Naive thymus-derived CD4-positive, alpha-beta T cell (primary cell): ENCODE results near the gene FAM89B. TPM values are rescaled to one million over a fixed set of nuclear protein-coding genes. Genes with fewer than 3 reads are reported as not detected.

ENCODE experiments used
- ATAC-seq: fragments of 150-1000 bp; cut with Tn5 transposase; 2 replicates; pipeline ENCODE4 v1.10.0; 2021; ENCODE audit warnings: mild to moderate bottlenecking, moderate library complexity
- CTCF ChIA-PET: fragments of 350-600 bp; sonication (Branson Sonifier 250); formaldehyde crosslinking; loops from one replicate; lab custom pipeline; 2021; ENCODE audit warnings: antibody characterized with exemption; lab: Charles Lee
- POLR2A ChIA-PET: fragments of 350-600 bp; sonication (Branson Sonifier 250); formaldehyde crosslinking; loops from one replicate; lab custom pipeline; 2021; ENCODE audit warnings: antibody characterized with exemption, inconsistent platforms; lab: Charles Lee
- DNase-seq, 9 donors: peaks; one replicate each; pipeline versions ENCODE4 v3.0.0 to v3.0.0-alpha.2; 2020 to 2022; ENCODE audit warnings: mixed read lengths in 1 of 9
- H3K27ac ChIP-seq: one replicate; pipeline ENCODE4 v1.7.0; 2013; ENCODE audit warnings: mild to moderate bottlenecking, low read depth, low read length, moderate library complexity
- H3K27me3 ChIP-seq, 2 donors: one replicate each; pipeline ENCODE4 v1.7.0; 2013; ENCODE audit warnings: low read length in 2 of 2, mild to moderate bottlenecking in 2 of 2, moderate library complexity in 2 of 2; ENCODE audit not compliant: control insufficient read depth in 2 of 2, insufficient read depth in 2 of 2
- H3K36me3 ChIP-seq, 3 experiments: 1 replicate in 2 of 3; 2 replicates in 1 of 3; pipeline ENCODE4 v1.7.0; 2013; ENCODE audit warnings: low read length in 3 of 3, mild to moderate bottlenecking in 3 of 3, moderate library complexity in 1 of 3; ENCODE audit not compliant: insufficient read depth in 3 of 3, control insufficient read depth in 2 of 3
- H3K4me1 ChIP-seq, 2 donors: one replicate each; pipeline ENCODE4 v1.7.0; 2013; ENCODE audit warnings: low read length in 2 of 2, mild to moderate bottlenecking in 2 of 2, moderate library complexity in 1 of 2; ENCODE audit not compliant: control insufficient read depth in 2 of 2, insufficient read depth in 2 of 2
- H3K4me3 ChIP-seq: 2 replicates; pipeline ENCODE4 v1.7.0; 2013; ENCODE audit warnings: mild to moderate bottlenecking, low read length
- H3K9me3 ChIP-seq, 3 experiments: 1 replicate in 2 of 3; 2 replicates in 1 of 3; pipeline ENCODE4 v1.7.0; 2013; ENCODE audit warnings: low read length in 3 of 3; ENCODE audit not compliant: control insufficient read depth in 2 of 3
- H3K27ac Mint-ChIP-seq, 9 donors: one replicate each; pipeline ENCODE4 v1.8.0; 2020 to 2022; ENCODE audit warnings: mixed read lengths in 9 of 9, mild to moderate bottlenecking in 8 of 9, moderate library complexity in 5 of 9, inconsistent platforms in 2 of 9
- H3K27me3 Mint-ChIP-seq, 5 donors: one replicate each; pipeline ENCODE4 v1.8.0; 2021 to 2022; ENCODE audit warnings: mixed read lengths in 5 of 5, mild to moderate bottlenecking in 1 of 5
- H3K36me3 Mint-ChIP-seq, 5 donors: one replicate each; pipeline ENCODE4 v1.8.0; 2020 to 2022; ENCODE audit warnings: mixed read lengths in 5 of 5, mild to moderate bottlenecking in 3 of 5, inconsistent platforms in 1 of 5
- H3K4me1 Mint-ChIP-seq, 7 donors: one replicate each; pipeline ENCODE4 v1.8.0; 2020 to 2022; ENCODE audit warnings: mixed read lengths in 7 of 7, mild to moderate bottlenecking in 3 of 7, inconsistent platforms in 1 of 7
- H3K4me3 Mint-ChIP-seq, 10 donors: one replicate each; pipeline ENCODE4 v1.8.0; 2020 to 2022; ENCODE audit warnings: mild to moderate bottlenecking in 10 of 10, mixed read lengths in 10 of 10, moderate library complexity in 6 of 10, inconsistent platforms in 2 of 10
- H3K9me3 Mint-ChIP-seq, 11 donors: one replicate each; pipeline ENCODE4 v1.8.0; 2020 to 2022; ENCODE audit warnings: mixed read lengths in 11 of 11, mild to moderate bottlenecking in 4 of 11, inconsistent platforms in 1 of 11, moderate library complexity in 1 of 11
- intact Hi-C, 2 donors: fragments of 100-400 bp; cut with micrococcal nuclease; formaldehyde crosslinking; loops; one replicate each; pipeline ENCODE4 v1.15.1; 2023
- polyA plus RNA-seq, 2 donors: library from polyadenylated mRNA; unstranded; fragments of 300-500 nt; fragmentation: Illumina TruSeq; gene quantifications; one replicate each; pipeline ENCODE4 v1.2.3, GENCODE V29; 2021
- total RNA-seq, 6 experiments: library from RNA in 5 of 6; stranded (reverse) in 5 of 6; gene quantifications; 1 replicate in 5 of 6; 2 replicates in 1 of 6; pipeline ENCODE4 v1.2.3 and lab custom pipeline; 2021 to 2026

The FAM89B gene
- total and polyA plus RNA-seq, 7 experiments from 2014 or later: 33.0 to 115 (median 57.9) TPM

- Histone ChIP-seq H3K4me1 (peaks cover 24 to 53% of the 10 kb centered on the region in 2 donors), H3K36me3 (peaks cover 0 to 35% (median 9%) of the 10 kb centered on the region in 3 experiments), H3K9me3 (no peaks in the 10 kb centered on the region), H3K27me3 (no peaks in the 10 kb centered on the region), H3K27ac (peak overlapping the region; percentile 75), H3K4me3 (no peak overlapping the region)
- ATAC-seq (no peak), DNase-seq (no peak)
- ChIA-PET POLR2A (interaction anchor here (0.6 to 14.3 kb wide), 6 partner anchors 9 to 1784 kb away, joined by 3 to 186 read pairs (median 10); partner anchors contain the start of genes EHBP1L1, FAM89B, LTBP3 and ZNRD2), CTCF (interaction anchor here (1.1 to 2.5 kb wide), 3 partner anchors 8 to 46 kb away, joined by 5 to 8 read pairs (median 5); partner anchors contain the start of gene FAM89B)
- peaks cover 45 to 80% (median 66%) of the 10 kb centered on the region in 7 donors for H3K4me1 Mint-ChIP-seq
- no peaks in the 10 kb centered on the region for H3K27me3 Mint-ChIP-seq
- H3K9me3 Mint-ChIP-seq: peaks cover 0 to 2% (median 0%) of the 10 kb centered on the region in 11 donors
- intact Hi-C loops: loop anchor here in 1 of 2 donors (10.0 kb wide), 1 partner anchor 306 kb away; the partner anchor contains the start of gene CFL1
- H3K36me3 Mint-ChIP-seq: peaks cover 0 to 35% (median 19%) of the 10 kb centered on the region in 5 donors
- H3K27ac Mint-ChIP-seq: peak overlapping the region; percentile 39 to 92 (median 87)
- peak overlapping the region; percentile 41 to 85 (median 60) for H3K4me3 Mint-ChIP-seq
Measured at GRCh38 chr11:65548395-65548794, 23.9 kb upstream of the FAM89B start.

DNA sequence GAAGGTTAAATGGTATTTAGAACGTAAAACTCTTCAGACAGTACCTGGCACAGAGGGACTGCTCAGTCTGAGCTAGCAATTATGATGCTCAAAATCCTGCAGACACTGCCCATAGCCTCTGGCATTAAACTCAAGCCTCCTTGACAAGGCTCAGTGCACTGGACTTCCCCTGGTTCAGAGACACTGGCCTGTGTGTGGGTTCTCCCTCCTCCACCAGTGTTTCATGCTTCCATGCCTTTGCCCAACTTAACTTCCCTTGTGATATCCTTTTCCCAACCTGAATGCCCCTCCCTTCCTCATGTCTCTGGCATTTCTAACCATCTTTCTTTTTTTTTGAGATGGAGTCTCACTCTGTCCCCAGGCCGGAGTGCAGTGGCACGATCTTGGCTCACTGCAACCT is 23.2 kb upstream of the FAM89B start:
- intact Hi-C loops: loop anchor here in 1 of 2 donors (10.0 kb wide), 1 partner anchor 306 kb away; the partner anchor contains the start of gene CFL1
- H3K9me3 Mint-ChIP-seq: peaks cover 0 to 2% (median 0%) of the 10 kb centered on the region in 11 donors
- ChIA-PET CTCF (interaction anchor here (1.1 to 2.5 kb wide), 3 partner anchors 9 to 45 kb away, joined by 5 to 8 read pairs (median 5); partner anchors contain the start of gene FAM89B), POLR2A (interaction anchor here (0.6 to 14.3 kb wide), 6 partner anchors 8 to 805 kb away, joined by 3 to 186 read pairs (median 10); partner anchors contain the start of genes EHBP1L1, FAM89B, LTBP3 and ZNRD2)
- Histone ChIP-seq H3K36me3 (peaks cover 0 to 32% (median 9%) of the 10 kb centered on the region in 3 experiments), H3K4me1 (peaks cover 26 to 60% of the 10 kb centered on the region in 2 donors), H3K27me3 (no peaks in the 10 kb centered on the region), H3K27ac (peak overlapping the region; percentile 75), H3K9me3 (no peaks in the 10 kb centered on the region), H3K4me3 (no peak overlapping the region)
- peak overlapping the region; percentile 14 to 92 (median 86) for H3K27ac Mint-ChIP-seq
- H3K27me3 Mint-ChIP-seq: no peaks in the 10 kb centered on the region
- DNase-seq (no peak), ATAC-seq (no peak)
- H3K36me3 Mint-ChIP-seq: peaks cover 0 to 35% (median 19%) of the 10 kb centered on the region in 5 donors
- peaks cover 43 to 83% (median 69%) of the 10 kb centered on the region in 7 donors for H3K4me1 Mint-ChIP-seq
- peak overlapping the region in 7 of 10 donors; percentile 15 to 85 (median 47) for H3K4me3 Mint-ChIP-seq

- Histone ChIP-seq H3K36me3 (peaks cover 0 to 32% (median 9%) of the 10 kb centered on the region in 3 experiments), H3K9me3 (no peaks in the 10 kb centered on the region), H3K4me1 (peaks cover 35 to 78% of the 10 kb centered on the region in 2 donors), H3K27me3 (no peaks in the 10 kb centered on the region), H3K27ac (peak overlapping the region; percentile 31), H3K4me3 (no peak overlapping the region)
- intact Hi-C loops: loop anchor here in 1 of 2 donors (1.0 kb wide), 1 partner anchor 19 kb away; the partner anchor contains the start of gene ZNRD2
- Mint-ChIP-seq H3K27me3 (no peaks in the 10 kb centered on the region), H3K4me3 (peak overlapping the region; percentile 18 to 98 (median 74)), H3K9me3 (peaks cover 0 to 2% (median 0%) of the 10 kb centered on the region in 11 donors), H3K27ac (peak overlapping the region; percentile 71 to 93 (median 87)), H3K4me1 (peaks cover 50 to 86% (median 74%) of the 10 kb centered on the region in 7 donors), H3K36me3 (peaks cover 0 to 29% (median 18%) of the 10 kb centered on the region in 5 donors)
- ATAC-seq (peak; percentile 53), DNase-seq (peak in 6 of 9 donors; percentile 51 to 62 (median 56))
- ChIA-PET CTCF (interaction anchor here (0.6 to 4.3 kb wide), 9 partner anchors 10 to 81 kb away, joined by 3 to 32 read pairs (median 4); partner anchors contain the start of genes EHBP1L1 and FAM89B), POLR2A (interaction anchor here (0.6 to 14.3 kb wide), 9 partner anchors 10 to 164 kb away, joined by 3 to 186 read pairs (median 8); partner anchors contain the start of genes FAM89B, LTBP3, MALAT1 and NEAT1)
Measured at GRCh38 chr11:65551572-65552387, 20.6 kb upstream of the FAM89B start.

DNA sequence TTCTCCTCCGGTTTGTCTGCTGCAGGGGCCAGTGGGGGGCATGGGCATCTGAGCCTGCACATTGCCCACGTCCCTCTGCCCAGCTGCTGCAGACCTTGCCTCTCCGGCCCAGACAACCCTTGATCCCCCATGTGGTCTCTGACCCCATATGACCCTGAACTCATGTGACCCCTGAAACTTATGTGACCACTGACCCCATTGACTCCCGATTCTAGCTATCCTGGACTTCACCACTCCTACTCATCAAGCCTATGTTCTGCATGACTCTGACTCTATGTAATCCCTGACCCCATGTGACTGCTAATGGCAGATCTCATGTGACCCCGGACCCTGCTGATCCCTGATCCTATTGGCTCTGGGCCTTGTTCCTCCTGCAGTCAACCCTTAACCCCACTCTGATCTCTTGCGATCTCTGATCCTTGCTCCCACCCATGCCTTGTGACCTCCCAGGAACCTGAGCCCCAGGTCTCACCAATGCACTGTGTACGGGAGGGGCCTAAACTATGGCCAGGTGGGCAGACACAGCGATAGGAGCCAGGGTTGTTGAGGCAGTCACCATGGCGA is 19.9 kb upstream of the FAM89B start:
- peaks cover 0 to 29% (median 18%) of the 10 kb centered on the region in 5 donors for H3K36me3 Mint-ChIP-seq
- H3K4me1 ChIP-seq: peaks cover 28 to 74% of the 10 kb centered on the region in 2 donors
- H3K27ac Mint-ChIP-seq: peak overlapping the region; percentile 71 to 93 (median 87)
- H3K4me3 ChIP-seq: no peak overlapping the region
- ChIA-PET CTCF (interaction anchor here (1.0 to 4.3 kb wide), 8 partner anchors 9 to 41 kb away, joined by 3 to 32 read pairs (median 4); partner anchors contain the start of genes EHBP1L1 and FAM89B), POLR2A (interaction anchor here (0.6 to 14.3 kb wide), 10 partner anchors 11 to 307 kb away, joined by 3 to 186 read pairs (median 8); partner anchors contain the start of genes EHBP1L1, FAM89B, LTBP3 and MALAT1)
- no peaks in the 10 kb centered on the region for H3K9me3 ChIP-seq
- no peak for DNase-seq
- H3K4me1 Mint-ChIP-seq: peaks cover 51 to 86% (median 78%) of the 10 kb centered on the region in 7 donors
- peaks cover 0 to 32% (median 9%) of the 10 kb centered on the region in 3 experiments for H3K36me3 ChIP-seq
- H3K27ac ChIP-seq: peak overlapping the region; percentile 56
- intact Hi-C loops: loop anchor here in 1 of 2 donors (1.0 kb wide), 1 partner anchor 18 kb away; the partner anchor contains the start of gene ZNRD2
- H3K27me3 Mint-ChIP-seq: no peaks in the 10 kb centered on the region
- H3K4me3 Mint-ChIP-seq: peak overlapping the region; percentile 12 to 98 (median 74)
- no peak for ATAC-seq
- H3K9me3 Mint-ChIP-seq: peaks cover 0 to 2% (median 0%) of the 10 kb centered on the region in 11 donors
- H3K27me3 ChIP-seq: no peaks in the 10 kb centered on the region

- H3K36me3 ChIP-seq: peaks cover 0 to 23% (median 9%) of the 10 kb centered on the region in 3 experiments
- Mint-ChIP-seq H3K36me3 (peaks cover 0 to 23% (median 17%) of the 10 kb centered on the region in 5 donors), H3K4me1 (peaks cover 45 to 77% (median 69%) of the 10 kb centered on the region in 7 donors), H3K9me3 (peaks cover 0 to 2% (median 0%) of the 10 kb centered on the region in 11 donors), H3K27me3 (no peaks in the 10 kb centered on the region), H3K4me3 (peak overlapping the region; percentile 63 to 98 (median 82)), H3K27ac (peak overlapping the region in 8 of 9 donors; percentile 51 to 92 (median 76))
- intact Hi-C loops: loop anchor here (1.0 kb wide), 5 partner anchors 12 to 35 kb away; partner anchors contain the start of genes SCYL1 (in 1 of the 2) and ZNRD2 (in 1 of the 2)
- ATAC-seq (peak; percentile 88), DNase-seq (peak; percentile 57 to 89 (median 87))
- peak overlapping the region; percentile 33 for H3K4me3 ChIP-seq
- H3K9me3 ChIP-seq: no peaks in the 10 kb centered on the region
- peak overlapping the region; percentile 89 for H3K27ac ChIP-seq
- POLR2A ChIA-PET: interaction anchor here (0.7 to 14.3 kb wide), 11 partner anchors 10 to 306 kb away, joined by 3 to 186 read pairs (median 7); partner anchors contain the start of genes EHBP1L1, FAM89B, KCNK7 and LTBP3
- CTCF ChIA-PET: interaction anchor here (1.1 to 4.3 kb wide), 4 partner anchors 8 to 40 kb away, joined by 3 to 32 read pairs (median 11); no protein-coding TSS in a partner anchor
- H3K4me1 ChIP-seq: peaks cover 20 to 65% of the 10 kb centered on the region in 2 donors
- no peaks in the 10 kb centered on the region for H3K27me3 ChIP-seq
Measured at GRCh38 chr11:65553301-65554001, 18.9 kb upstream of the FAM89B start.
